Panc1 (cell line): Measurements from ENCODE around the gene CSTPP1. TPM values are rescaled to one million over a fixed set of nuclear protein-coding genes. Genes with fewer than 3 reads are reported as not detected.

Experiments used
- ATAC-seq: fragments of 200-7000 bp; cut with Tn5 transposase; 2 replicates; pipeline ENCODE4 v1.9.1; 2020; ENCODE audit warnings: mild to moderate bottlenecking, moderate library complexity
- Bru-seq: library from RNA; stranded (reverse); fragments of 400-500 nt; gene quantifications from one replicate; lab custom pipeline; 2021; lab: Mats Ljungman, UMichigan
- BruChase-seq, 2 experiments: library from RNA; stranded (reverse); fragments of 400-500 nt; gene quantifications; one replicate each; lab custom pipeline; 2021; lab: Mats Ljungman, UMichigan
- BruUV-seq: library from RNA; stranded (reverse); fragments of 400-500 nt; replicated peaks from 2 replicates; lab custom pipeline; 2021; lab: Mats Ljungman, UMichigan
- CTCF ChIA-PET: fragments of 300-600 bp; sonication (Branson Sonifier 250); formaldehyde crosslinking; loops from one replicate; lab custom pipeline; 2022; ENCODE audit warnings: antibody characterized with exemption; lab: Charles Lee
- POLR2A ChIA-PET: fragments of 300-600 bp; sonication (Branson Sonifier 250); formaldehyde crosslinking; loops from one replicate; lab custom pipeline; 2022; ENCODE audit warnings: antibody characterized with exemption; lab: Charles Lee
- DNase-seq: peaks from one replicate; pipeline ENCODE4 v3.0.0-alpha.2; 2010; ENCODE audit warnings: low read depth, low spot score
- H3K27ac ChIP-seq: 2 replicates; pipeline ENCODE4 v1.5.1; 2011; ENCODE audit warnings: mild to moderate bottlenecking, low read length, inconsistent platforms
- H3K27me3 ChIP-seq: fragments of 200-500 bp; sonication (Bioruptor generic); 2 replicates; pipeline ENCODE4 v1.6.0; 2014; ENCODE audit warnings: low read length, inconsistent platforms; ENCODE audit not compliant: control insufficient read depth, insufficient read depth
- H3K36me3 ChIP-seq: fragments of 200-500 bp; sonication (Bioruptor generic); 2 replicates; pipeline ENCODE4 v1.5.1; 2014; ENCODE audit warnings: inconsistent platforms, mild to moderate bottlenecking, low read length, moderate library complexity; ENCODE audit not compliant: control insufficient read depth, insufficient read depth
- H3K4me1 ChIP-seq: 2 replicates; pipeline ENCODE4 v1.5.1; 2011; ENCODE audit warnings: inconsistent platforms, mild to moderate bottlenecking, low read length, moderate library complexity; ENCODE audit not compliant: control insufficient read depth, insufficient read depth
- H3K4me3 ChIP-seq, 2 experiments: 2 replicates each; pipeline ENCODE4 v1.5.1; 2011 to 2012; ENCODE audit warnings: low read depth in 2 of 2, low read length in 2 of 2, mild to moderate bottlenecking in 2 of 2, inconsistent platforms in 1 of 2, moderate library complexity in 1 of 2
- H3K9me3 ChIP-seq: fragments of 200-500 bp; sonication (Bioruptor generic); 2 replicates; pipeline ENCODE4 v1.5.1; 2014; ENCODE audit warnings: low read depth, mild to moderate bottlenecking, inconsistent platforms, low read length, moderate library complexity; ENCODE audit not compliant: control insufficient read depth, insufficient read depth
- POLR2AphosphoS5 ChIP-seq: IDR thresholded peaks from 2 replicates; pipeline ENCODE4 v1.6.1; 2012; ENCODE audit warnings: mild to moderate bottlenecking, low read depth, low read length, moderate library complexity
- SIN3A ChIP-seq: IDR thresholded peaks from 2 replicates; pipeline ENCODE4 v1.6.1; 2012; ENCODE audit warnings: low read depth, mild to moderate bottlenecking, low read length, moderate library complexity, borderline replicate concordance; ENCODE audit not compliant: insufficient read depth
- TCF7L2 ChIP-seq: IDR thresholded peaks from 2 replicates; pipeline ENCODE4 v1.6.1; 2011; ENCODE audit warnings: mild to moderate bottlenecking, low read depth, low read length, inconsistent platforms
- in situ Hi-C: cut with HindIII; loops from 2 replicates; pipeline ENCODE4 v1.10.0; 2016; ENCODE audit warnings: low sequenced_read_pairs, low pct_unique_long_range_greater_than_20kb
- intact Hi-C: fragments of 100-400 bp; cut with micrococcal nuclease; formaldehyde crosslinking; loops from one replicate; pipeline ENCODE4 v1.10.0; 2022; ENCODE audit not compliant: unreplicated experiment
- long read RNA-seq: library from polyadenylated mRNA; unstranded; transcript quantifications from one replicate; pipeline ENCODE4 v2.0.0, GENCODE V29; 2021; ENCODE audit not compliant: unreplicated experiment
- polyA plus RNA-seq: library from polyadenylated mRNA; unstranded; fragments of >200 nt; gene quantifications from one replicate; pipeline ENCODE4 v1.2.1, GENCODE V29; 2012; ENCODE audit warnings: missing spikeins; ENCODE audit not compliant: insufficient read length
- total RNA-seq: library from RNA; stranded (reverse); gene quantifications from one replicate; pipeline ENCODE4 v1.2.1, GENCODE V29; 2021; ENCODE audit not compliant: unreplicated experiment
- TF ChIP-seq, protein P1 (sequence below), 2 experiments: IDR thresholded peaks; 2 replicates each; pipeline ENCODE4 v1.6.1; 2011 to 2012; ENCODE audit warnings: low read depth in 2 of 2, control low read depth in 1 of 2, low read length in 1 of 2, mild to moderate bottlenecking in 1 of 2, moderate library complexity in 1 of 2; ENCODE audit not compliant: insufficient read depth in 1 of 2
- TF ChIP-seq, protein P2 (sequence below): fragments of 450-650 bp; IDR thresholded peaks from 2 replicates; pipeline ENCODE4 v1.5.1; 2017; ENCODE audit warnings: mild to moderate bottlenecking

Gene CSTPP1, protein sequence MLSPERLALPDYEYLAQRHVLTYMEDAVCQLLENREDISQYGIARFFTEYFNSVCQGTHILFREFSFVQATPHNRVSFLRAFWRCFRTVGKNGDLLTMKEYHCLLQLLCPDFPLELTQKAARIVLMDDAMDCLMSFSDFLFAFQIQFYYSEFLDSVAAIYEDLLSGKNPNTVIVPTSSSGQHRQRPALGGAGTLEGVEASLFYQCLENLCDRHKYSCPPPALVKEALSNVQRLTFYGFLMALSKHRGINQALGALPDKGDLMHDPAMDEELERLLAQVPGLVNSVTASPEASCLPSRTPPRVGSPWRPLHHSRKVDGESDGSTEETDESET
- total RNA-seq (29.0 TPM), Bru-seq, nascent RNA (percentile 69 among the genes with signal in this experiment), BruChase-seq, experiment 1, labeled RNA remaining after a 2-hour chase (percentile 65 among the genes with signal in this experiment), BruChase-seq, experiment 2, labeled RNA remaining after a 6-hour chase (percentile 65 among the genes with signal in this experiment)
- polyA plus RNA-seq = 37.3 TPM
- long read RNA-seq, transcript C11orf49-207 (8 exons, 1,527 nt) = minor isoform, 9 of 82 reads
- long read RNA-seq, transcript C11orf49-201 (9 exons, 1,645 nt) = major isoform, 35 of 82 reads
- long read RNA-seq, transcript C11orf49-223 (1 exons, 2,141 nt) = minor isoform, 13 of 82 reads
- long read RNA-seq, partial matches to known transcripts = 7 of 82 reads
- long read RNA-seq, other reads (novel, unspliced or antisense) = 10 of 82 reads

DNA sequence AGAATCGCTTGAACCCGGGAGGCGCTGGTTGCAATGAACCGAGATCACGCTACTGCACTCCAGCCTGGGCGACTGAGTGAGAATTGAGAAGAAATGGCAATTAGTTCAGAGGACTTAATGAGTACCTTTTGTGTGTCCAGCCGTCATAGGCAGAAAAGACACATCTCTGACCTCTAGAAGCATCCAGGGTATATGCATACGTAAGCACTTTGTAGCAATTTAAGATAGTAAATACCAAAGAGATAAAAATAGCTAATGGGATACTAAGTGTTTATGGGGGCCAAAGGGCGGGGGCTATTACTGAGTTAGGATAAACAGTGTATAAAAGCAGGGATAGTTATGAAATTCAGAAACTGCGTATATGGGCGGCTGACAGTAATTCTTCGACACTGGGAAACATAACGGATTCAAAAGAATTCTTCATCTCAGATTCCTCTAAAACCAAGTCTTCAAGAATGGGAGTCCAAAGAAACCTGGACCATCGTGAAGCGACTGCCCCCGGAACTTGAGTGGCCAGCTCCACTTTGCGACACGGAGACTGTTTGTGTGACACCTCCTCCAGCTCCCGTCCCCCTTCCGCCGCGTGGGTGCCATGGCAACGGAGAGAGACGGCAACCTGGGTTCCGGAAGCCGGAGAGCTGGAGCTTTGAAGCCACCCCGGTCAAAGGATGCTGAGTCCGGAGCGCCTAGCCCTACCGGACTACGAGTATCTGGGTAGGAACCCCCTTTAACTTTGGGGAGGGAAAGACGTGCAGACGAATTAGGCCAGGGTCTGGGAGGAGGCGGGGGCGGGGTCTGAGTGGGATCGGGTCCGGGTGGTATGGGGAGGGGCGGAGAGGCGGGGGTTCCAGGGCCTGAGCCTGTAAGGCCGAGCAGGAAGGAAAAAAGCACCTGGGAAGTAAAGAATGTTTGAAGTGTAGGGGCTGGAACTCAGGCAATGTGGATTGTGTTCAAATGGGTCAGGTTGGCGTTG is at the start of gene CSTPP1:
Gene CSTPP1, plus strand, starts transcription at position 624 of the 973 bp plus-strand sequence. Its CDS starts 45 bp downstream, at position 669.
- peak; percentile 48 for DNase-seq
- peak within 1 kb of the TSS; percentile 70 to 72 for H3K4me3 ChIP-seq
- ChIA-PET POLR2A (interaction anchor here (0.7 kb wide), 1 partner anchor 32 kb away, joined by 10 read pairs; no protein-coding TSS in a partner anchor), CTCF (interaction anchor here (0.5 to 0.7 kb wide), 3 partner anchors 21 to 553 kb away, joined by 3 to 6 read pairs (median 5); no protein-coding TSS in a partner anchor)
- no peaks in the 10 kb centered on the region for H3K4me1 ChIP-seq
- peak; percentile 98 for ATAC-seq
- peak within 1 kb of the TSS; percentile 78 for H3K27ac ChIP-seq
- BruUV-seq = no TSS peak
- TF ChIP-seq, protein P1, sequence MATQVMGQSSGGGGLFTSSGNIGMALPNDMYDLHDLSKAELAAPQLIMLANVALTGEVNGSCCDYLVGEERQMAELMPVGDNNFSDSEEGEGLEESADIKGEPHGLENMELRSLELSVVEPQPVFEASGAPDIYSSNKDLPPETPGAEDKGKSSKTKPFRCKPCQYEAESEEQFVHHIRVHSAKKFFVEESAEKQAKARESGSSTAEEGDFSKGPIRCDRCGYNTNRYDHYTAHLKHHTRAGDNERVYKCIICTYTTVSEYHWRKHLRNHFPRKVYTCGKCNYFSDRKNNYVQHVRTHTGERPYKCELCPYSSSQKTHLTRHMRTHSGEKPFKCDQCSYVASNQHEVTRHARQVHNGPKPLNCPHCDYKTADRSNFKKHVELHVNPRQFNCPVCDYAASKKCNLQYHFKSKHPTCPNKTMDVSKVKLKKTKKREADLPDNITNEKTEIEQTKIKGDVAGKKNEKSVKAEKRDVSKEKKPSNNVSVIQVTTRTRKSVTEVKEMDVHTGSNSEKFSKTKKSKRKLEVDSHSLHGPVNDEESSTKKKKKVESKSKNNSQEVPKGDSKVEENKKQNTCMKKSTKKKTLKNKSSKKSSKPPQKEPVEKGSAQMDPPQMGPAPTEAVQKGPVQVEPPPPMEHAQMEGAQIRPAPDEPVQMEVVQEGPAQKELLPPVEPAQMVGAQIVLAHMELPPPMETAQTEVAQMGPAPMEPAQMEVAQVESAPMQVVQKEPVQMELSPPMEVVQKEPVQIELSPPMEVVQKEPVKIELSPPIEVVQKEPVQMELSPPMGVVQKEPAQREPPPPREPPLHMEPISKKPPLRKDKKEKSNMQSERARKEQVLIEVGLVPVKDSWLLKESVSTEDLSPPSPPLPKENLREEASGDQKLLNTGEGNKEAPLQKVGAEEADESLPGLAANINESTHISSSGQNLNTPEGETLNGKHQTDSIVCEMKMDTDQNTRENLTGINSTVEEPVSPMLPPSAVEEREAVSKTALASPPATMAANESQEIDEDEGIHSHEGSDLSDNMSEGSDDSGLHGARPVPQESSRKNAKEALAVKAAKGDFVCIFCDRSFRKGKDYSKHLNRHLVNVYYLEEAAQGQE (IDR thresholded peaks at IDR 0.05; ENCODE audit: insufficient read depth in 1 of 2, low read depth in 2 of 2, low read length in 1 of 2) = no peak
- TF ChIP-seq TCF7L2 (peak; percentile 71; the same call in 1 of the 2 replicates), POLR2AphosphoS5 (peak; percentile 42; the same call in 1 of the 2 replicates), SIN3A (no peak)
- TF ChIP-seq, protein P2, sequence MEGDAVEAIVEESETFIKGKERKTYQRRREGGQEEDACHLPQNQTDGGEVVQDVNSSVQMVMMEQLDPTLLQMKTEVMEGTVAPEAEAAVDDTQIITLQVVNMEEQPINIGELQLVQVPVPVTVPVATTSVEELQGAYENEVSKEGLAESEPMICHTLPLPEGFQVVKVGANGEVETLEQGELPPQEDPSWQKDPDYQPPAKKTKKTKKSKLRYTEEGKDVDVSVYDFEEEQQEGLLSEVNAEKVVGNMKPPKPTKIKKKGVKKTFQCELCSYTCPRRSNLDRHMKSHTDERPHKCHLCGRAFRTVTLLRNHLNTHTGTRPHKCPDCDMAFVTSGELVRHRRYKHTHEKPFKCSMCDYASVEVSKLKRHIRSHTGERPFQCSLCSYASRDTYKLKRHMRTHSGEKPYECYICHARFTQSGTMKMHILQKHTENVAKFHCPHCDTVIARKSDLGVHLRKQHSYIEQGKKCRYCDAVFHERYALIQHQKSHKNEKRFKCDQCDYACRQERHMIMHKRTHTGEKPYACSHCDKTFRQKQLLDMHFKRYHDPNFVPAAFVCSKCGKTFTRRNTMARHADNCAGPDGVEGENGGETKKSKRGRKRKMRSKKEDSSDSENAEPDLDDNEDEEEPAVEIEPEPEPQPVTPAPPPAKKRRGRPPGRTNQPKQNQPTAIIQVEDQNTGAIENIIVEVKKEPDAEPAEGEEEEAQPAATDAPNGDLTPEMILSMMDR = no peak
- intact Hi-C loops = no loop called here
- H3K36me3 ChIP-seq = no peaks in the 10 kb centered on the region; the same call in 1 of the 2 replicates
- no peaks in the 10 kb centered on the region for H3K9me3 ChIP-seq
- in situ Hi-C loops = no loop called here
- no peaks in the 10 kb centered on the region; the same call in 1 of the 2 replicates for H3K27me3 ChIP-seq

DNA sequence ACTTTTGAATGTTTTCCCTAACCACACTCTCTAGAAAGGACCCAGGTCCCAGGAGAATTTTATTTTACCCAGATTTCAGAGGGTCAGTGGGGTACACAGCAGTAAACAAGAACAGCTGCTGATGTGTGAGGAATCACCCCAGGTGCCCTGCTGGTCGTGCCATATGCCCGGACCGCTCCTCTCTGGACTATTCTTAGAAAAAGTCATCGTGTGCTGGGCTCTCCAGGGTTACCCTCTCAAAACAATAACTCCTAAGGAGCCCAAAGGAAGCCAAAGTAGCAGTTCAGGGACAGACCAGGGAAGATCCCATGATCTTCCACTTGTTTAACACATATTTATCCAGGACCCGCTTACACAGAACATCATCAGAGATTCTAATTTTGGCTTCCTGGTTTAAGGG is 47.9 kb upstream of the CSTPP1 start:
- H3K9me3 ChIP-seq = no peaks in the 10 kb centered on the region
- DNase-seq (no peak), ATAC-seq (no peak)
- no peaks in the 10 kb centered on the region for H3K27me3 ChIP-seq
- no TSS peak for BruUV-seq
- ChIA-PET POLR2A (no interaction called here), CTCF (interaction anchor here (0.7 kb wide), 1 partner anchor 192 kb away, joined by 3 read pairs; no protein-coding TSS in a partner anchor)
- H3K4me1 ChIP-seq = no peaks in the 10 kb centered on the region
- in situ Hi-C loops = no loop called here
- intact Hi-C loops = loop anchor here (1.0 kb wide), 2 partner anchors 265 to 273 kb away; no protein-coding TSS in a partner anchor
- H3K27ac ChIP-seq = no peak overlapping the region
- TF ChIP-seq, protein P2 = no peak
- no peak for TF ChIP-seq POLR2AphosphoS5
- no peak for TF ChIP-seq SIN3A
- no peak for TF ChIP-seq TCF7L2
- TF ChIP-seq, protein P1 (IDR thresholded peaks at IDR 0.05; ENCODE audit: insufficient read depth in 1 of 2, low read depth in 2 of 2, low read length in 1 of 2) = no peak
- H3K36me3 ChIP-seq = no peaks in the 10 kb centered on the region
- no peak overlapping the region for H3K4me3 ChIP-seq
